NB4 (cell line): Measurements from ENCODE around the gene FTCD.

ENCODE experiments used
- CTCF ChIP-seq: IDR thresholded peaks from one replicate; pipeline ENCODE4 v1.5.1; 2012; ENCODE audit warnings: low read depth, low read length
- POLR2A ChIP-seq: IDR thresholded peaks from 2 replicates; pipeline ENCODE4 v1.6.1; 2011; ENCODE audit warnings: mild to moderate bottlenecking; ENCODE audit not compliant: insufficient read length; ENCODE audit errors: extremely low read depth

GRCh38 chr21:46153247-46154154, 1.9 kb downstream of the FTCD start:
- TF ChIP-seq CTCF: peak; percentile 78
- TF ChIP-seq POLR2A: no peak
